ENCODE measurements around the gene HDAC11.

DNA sequence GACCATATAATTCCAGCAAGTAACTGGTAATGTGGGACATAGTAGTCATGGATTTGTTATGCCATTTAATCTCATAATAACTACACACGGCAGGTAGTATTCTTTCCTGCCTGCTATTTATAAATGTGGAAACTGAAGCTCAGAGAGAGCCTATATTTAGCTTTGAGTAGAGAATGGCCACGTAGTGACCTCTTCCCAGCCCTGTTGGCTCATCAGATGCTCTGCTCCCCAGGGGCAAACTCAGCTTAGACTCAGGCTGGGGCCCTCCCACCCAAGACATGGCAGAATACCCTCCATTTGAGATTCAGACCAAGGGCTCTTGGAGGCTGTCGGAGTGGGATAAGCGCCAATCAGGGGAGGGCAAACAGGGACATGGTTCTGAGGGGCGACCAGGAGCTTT lies 17.3 kb upstream of the HDAC11 start:
- TF ChIP-seq TAF1 (IDR thresholded peaks at IDR 0.05; ENCODE audit: borderline replicate concordance, low read depth, low read length) (no peak), RFX5 (IDR thresholded peaks at IDR 0.05; ENCODE audit: low read depth, low read length) (no peak), NR2C2 (IDR thresholded peaks at IDR 0.05; ENCODE audit: borderline replicate concordance, control insufficient read depth, insufficient read length, low read depth) (no peak), CEBPB (IDR thresholded peaks at IDR 0.05; ENCODE audit: borderline replicate concordance in 1 of 2, low read depth in 2 of 2, low read length in 2 of 2) (no peak), CHD2 (IDR thresholded peaks at IDR 0.05; ENCODE audit: borderline replicate concordance, low read depth, low read length) (no peak), RAD21 (IDR thresholded peaks at IDR 0.05; ENCODE audit: insufficient read depth, low read depth, low read length) (no peak), CREB1 (IDR thresholded peaks at IDR 0.05; ENCODE audit: low read depth) (no peak), MXI1 (IDR thresholded peaks at IDR 0.05; ENCODE audit: low read depth, low read length) (no peak)
- TF ChIP-seq, protein P1, sequence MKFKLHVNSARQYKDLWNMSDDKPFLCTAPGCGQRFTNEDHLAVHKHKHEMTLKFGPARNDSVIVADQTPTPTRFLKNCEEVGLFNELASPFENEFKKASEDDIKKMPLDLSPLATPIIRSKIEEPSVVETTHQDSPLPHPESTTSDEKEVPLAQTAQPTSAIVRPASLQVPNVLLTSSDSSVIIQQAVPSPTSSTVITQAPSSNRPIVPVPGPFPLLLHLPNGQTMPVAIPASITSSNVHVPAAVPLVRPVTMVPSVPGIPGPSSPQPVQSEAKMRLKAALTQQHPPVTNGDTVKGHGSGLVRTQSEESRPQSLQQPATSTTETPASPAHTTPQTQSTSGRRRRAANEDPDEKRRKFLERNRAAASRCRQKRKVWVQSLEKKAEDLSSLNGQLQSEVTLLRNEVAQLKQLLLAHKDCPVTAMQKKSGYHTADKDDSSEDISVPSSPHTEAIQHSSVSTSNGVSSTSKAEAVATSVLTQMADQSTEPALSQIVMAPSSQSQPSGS (IDR thresholded peaks at IDR 0.05; ENCODE audit: low read length) = no peak
- TF ChIP-seq, protein P2, sequence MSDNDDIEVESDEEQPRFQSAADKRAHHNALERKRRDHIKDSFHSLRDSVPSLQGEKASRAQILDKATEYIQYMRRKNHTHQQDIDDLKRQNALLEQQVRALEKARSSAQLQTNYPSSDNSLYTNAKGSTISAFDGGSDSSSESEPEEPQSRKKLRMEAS (IDR thresholded peaks at IDR 0.05; ENCODE audit: low read depth, low read length) = no peak
- TF ChIP-seq, protein P3, sequence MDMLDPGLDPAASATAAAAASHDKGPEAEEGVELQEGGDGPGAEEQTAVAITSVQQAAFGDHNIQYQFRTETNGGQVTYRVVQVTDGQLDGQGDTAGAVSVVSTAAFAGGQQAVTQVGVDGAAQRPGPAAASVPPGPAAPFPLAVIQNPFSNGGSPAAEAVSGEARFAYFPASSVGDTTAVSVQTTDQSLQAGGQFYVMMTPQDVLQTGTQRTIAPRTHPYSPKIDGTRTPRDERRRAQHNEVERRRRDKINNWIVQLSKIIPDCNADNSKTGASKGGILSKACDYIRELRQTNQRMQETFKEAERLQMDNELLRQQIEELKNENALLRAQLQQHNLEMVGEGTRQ (IDR thresholded peaks at IDR 0.05; ENCODE audit: borderline replicate concordance, low read depth, low read length) = no peak
- TF ChIP-seq, protein P4, sequence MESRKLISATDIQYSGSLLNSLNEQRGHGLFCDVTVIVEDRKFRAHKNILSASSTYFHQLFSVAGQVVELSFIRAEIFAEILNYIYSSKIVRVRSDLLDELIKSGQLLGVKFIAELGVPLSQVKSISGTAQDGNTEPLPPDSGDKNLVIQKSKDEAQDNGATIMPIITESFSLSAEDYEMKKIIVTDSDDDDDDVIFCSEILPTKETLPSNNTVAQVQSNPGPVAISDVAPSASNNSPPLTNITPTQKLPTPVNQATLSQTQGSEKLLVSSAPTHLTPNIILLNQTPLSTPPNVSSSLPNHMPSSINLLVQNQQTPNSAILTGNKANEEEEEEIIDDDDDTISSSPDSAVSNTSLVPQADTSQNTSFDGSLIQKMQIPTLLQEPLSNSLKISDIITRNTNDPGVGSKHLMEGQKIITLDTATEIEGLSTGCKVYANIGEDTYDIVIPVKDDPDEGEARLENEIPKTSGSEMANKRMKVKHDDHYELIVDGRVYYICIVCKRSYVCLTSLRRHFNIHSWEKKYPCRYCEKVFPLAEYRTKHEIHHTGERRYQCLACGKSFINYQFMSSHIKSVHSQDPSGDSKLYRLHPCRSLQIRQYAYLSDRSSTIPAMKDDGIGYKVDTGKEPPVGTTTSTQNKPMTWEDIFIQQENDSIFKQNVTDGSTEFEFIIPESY (IDR thresholded peaks at IDR 0.05) = no peak
- TF ChIP-seq, protein P5, sequence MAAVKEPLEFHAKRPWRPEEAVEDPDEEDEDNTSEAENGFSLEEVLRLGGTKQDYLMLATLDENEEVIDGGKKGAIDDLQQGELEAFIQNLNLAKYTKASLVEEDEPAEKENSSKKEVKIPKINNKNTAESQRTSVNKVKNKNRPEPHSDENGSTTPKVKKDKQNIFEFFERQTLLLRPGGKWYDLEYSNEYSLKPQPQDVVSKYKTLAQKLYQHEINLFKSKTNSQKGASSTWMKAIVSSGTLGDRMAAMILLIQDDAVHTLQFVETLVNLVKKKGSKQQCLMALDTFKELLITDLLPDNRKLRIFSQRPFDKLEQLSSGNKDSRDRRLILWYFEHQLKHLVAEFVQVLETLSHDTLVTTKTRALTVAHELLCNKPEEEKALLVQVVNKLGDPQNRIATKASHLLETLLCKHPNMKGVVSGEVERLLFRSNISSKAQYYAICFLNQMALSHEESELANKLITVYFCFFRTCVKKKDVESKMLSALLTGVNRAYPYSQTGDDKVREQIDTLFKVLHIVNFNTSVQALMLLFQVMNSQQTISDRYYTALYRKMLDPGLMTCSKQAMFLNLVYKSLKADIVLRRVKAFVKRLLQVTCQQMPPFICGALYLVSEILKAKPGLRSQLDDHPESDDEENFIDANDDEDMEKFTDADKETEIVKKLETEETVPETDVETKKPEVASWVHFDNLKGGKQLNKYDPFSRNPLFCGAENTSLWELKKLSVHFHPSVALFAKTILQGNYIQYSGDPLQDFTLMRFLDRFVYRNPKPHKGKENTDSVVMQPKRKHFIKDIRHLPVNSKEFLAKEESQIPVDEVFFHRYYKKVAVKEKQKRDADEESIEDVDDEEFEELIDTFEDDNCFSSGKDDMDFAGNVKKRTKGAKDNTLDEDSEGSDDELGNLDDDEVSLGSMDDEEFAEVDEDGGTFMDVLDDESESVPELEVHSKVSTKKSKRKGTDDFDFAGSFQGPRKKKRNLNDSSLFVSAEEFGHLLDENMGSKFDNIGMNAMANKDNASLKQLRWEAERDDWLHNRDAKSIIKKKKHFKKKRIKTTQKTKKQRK (IDR thresholded peaks at IDR 0.05; ENCODE audit: low read depth, low read length) = no peak
